Adrenal gland (tissue), 12 donors: ENCODE data around the gene MED12L. TPM values are rescaled to one million over a fixed set of nuclear protein-coding genes. Genes with fewer than 3 reads are reported as not detected.

ENCODE experiments used
- DNase-seq, 7 donors: peaks; one replicate each; pipeline ENCODE4 v3.0.0-alpha.2; 2019 to 2020
- H3K27ac ChIP-seq, 5 donors: fragments of 200-600 bp; sonication (generic) in 4 of 5; 1 replicate in 3 of 5; 2 replicates in 2 of 5; pipeline versions ENCODE4 v1.5.1 to v1.8.0; 2016 to 2020; ENCODE audit warnings: mild to moderate bottlenecking in 1 of 5
- H3K27me3 ChIP-seq: fragments of 200-600 bp; 2 replicates; pipeline ENCODE4 v1.8.0; 2021
- H3K36me3 ChIP-seq, 2 donors: fragments of 200-600 bp; replicated peaks in 1 of 2; 1 replicate in 1 of 2; 2 replicates in 1 of 2; pipeline versions ENCODE4 v1.5.1 to v1.8.0; 2018 to 2022
- H3K4me1 ChIP-seq, 2 donors: fragments of 200-600 bp; replicated peaks in 1 of 2; 1 replicate in 1 of 2; 2 replicates in 1 of 2; pipeline versions ENCODE4 v1.5.1 to v1.8.0; 2018 to 2021
- H3K4me3 ChIP-seq, 4 donors: fragments of 200-600 bp; sonication (generic) in 3 of 4; one replicate each; pipeline ENCODE4 v1.5.1; 2016 to 2018
- H3K9me3 ChIP-seq, 3 donors: fragments of 200-600 bp; sonication (generic) in 1 of 3; replicated peaks in 1 of 3; 1 replicate in 2 of 3; 2 replicates in 1 of 3; pipeline versions ENCODE4 v1.5.1 to v1.8.0; 2016 to 2021
- POLR2A ChIP-seq, 2 donors: fragments of 450-650 bp; IDR thresholded peaks; one replicate each; pipeline ENCODE4 v1.6.1; 2017; ENCODE audit warnings: antibody characterized with exemption in 2 of 2, mild to moderate bottlenecking in 2 of 2, moderate library complexity in 1 of 2
- WGBS, 4 donors: extraction: QIAGEN DNeasy Blood & Tissue Kit in 2 of 4; methylation state at CpG; one replicate each; pipeline versions ENCODE4 v1.1.5 to v1.1.7; 2013 to 2017; 5-methylcytosine and 5-hydroxymethylcytosine counted together
- intact Hi-C, 2 donors: fragments of 100-400 bp; cut with DNase I; formaldehyde crosslinking; loops; one replicate each; pipeline versions ENCODE4 v1.14.1 to v1.15.0; 2022 to 2023
- polyA plus RNA-seq, 3 donors: library from polyadenylated mRNA; stranded (reverse); fragments of 200-250 nt in 2 of 3; fragments of 350-450 nt in 1 of 3; fragmentation: Illumina TruSeq in 1 of 3; extraction: RNeasy Lipid Tissue Mini Kit (QIAGEN cat#74804) in 1 of 3; gene quantifications; one replicate each; pipeline ENCODE4 v1.2.3, GENCODE V29; 2013 to 2014
- total RNA-seq, 9 donors: library from RNA; depleted of rRNA in 4 of 9; stranded (reverse); fragments of >200 nt in 4 of 9; fragments of 120-200 nt in 1 of 9; fragmentation: NEBNext Ultra II Directional in 1 of 9; extraction: Animal tissue kit (Norgen Biotek cat#: 25700) in 1 of 9; gene quantifications; one replicate each; pipeline versions ENCODE4 v1.1.0 to v1.2.4, GENCODE V29; 2013 to 2023
- TF ChIP-seq, protein P1 (sequence below), 6 experiments: fragments of 450-650 bp in 4 of 6; fragments of 200-600 bp in 2 of 6; sonication (generic) in 1 of 6; IDR thresholded peaks; 1 replicate in 5 of 6; 2 replicates in 1 of 6; pipeline versions ENCODE4 v1.5.1 to v1.8.0; 2016 to 2021; ENCODE audit warnings: antibody characterized with exemption in 6 of 6, mild to moderate bottlenecking in 2 of 6, moderate library complexity in 1 of 6
- donor health status: healthy with polysubstance abuse.
- donor health status: Bipolar disorder and iron deficiency.
- donor health status: DM: yes; HTN: yes; CAD: no.
- donor health status: DM: no; HTN: no; CAD: no.
- donor health status: DM: no; HTN: no; CAD: no.
- donor health status: DM: yes; HTN: yes; CAD: no.

Gene MED12L
- total and polyA plus RNA-seq, 12 donors: 0.77 to 25.0 (median 6.3) TPM

- Histone ChIP-seq H3K27ac (no peak overlapping the region), H3K36me3 (no peaks in the 10 kb centered on the region), H3K4me1 (no peaks in the 10 kb centered on the region), H3K9me3 (no peaks in the 10 kb centered on the region), H3K27me3 (no peaks in the 10 kb centered on the region), H3K4me3 (no peak overlapping the region)
- no peak for DNase-seq
- 90 to 97% (median 94%) methylated on average over 2 of the region's 2 CpGs for WGBS, 4 donors
- TF ChIP-seq, protein P1, sequence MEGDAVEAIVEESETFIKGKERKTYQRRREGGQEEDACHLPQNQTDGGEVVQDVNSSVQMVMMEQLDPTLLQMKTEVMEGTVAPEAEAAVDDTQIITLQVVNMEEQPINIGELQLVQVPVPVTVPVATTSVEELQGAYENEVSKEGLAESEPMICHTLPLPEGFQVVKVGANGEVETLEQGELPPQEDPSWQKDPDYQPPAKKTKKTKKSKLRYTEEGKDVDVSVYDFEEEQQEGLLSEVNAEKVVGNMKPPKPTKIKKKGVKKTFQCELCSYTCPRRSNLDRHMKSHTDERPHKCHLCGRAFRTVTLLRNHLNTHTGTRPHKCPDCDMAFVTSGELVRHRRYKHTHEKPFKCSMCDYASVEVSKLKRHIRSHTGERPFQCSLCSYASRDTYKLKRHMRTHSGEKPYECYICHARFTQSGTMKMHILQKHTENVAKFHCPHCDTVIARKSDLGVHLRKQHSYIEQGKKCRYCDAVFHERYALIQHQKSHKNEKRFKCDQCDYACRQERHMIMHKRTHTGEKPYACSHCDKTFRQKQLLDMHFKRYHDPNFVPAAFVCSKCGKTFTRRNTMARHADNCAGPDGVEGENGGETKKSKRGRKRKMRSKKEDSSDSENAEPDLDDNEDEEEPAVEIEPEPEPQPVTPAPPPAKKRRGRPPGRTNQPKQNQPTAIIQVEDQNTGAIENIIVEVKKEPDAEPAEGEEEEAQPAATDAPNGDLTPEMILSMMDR (IDR thresholded peaks at IDR 0.05): no peak
- TF ChIP-seq POLR2A (IDR thresholded peaks at IDR 0.05): no peak
- intact Hi-C loops: no loop called here
Observed at GRCh38 chr3:151299006-151299405, 213.5 kb downstream of the MED12L start.

GRCh38 chr3:151300539-151300938 lies 215.1 kb downstream of the MED12L start:
- Histone ChIP-seq H3K4me1 (no peaks in the 10 kb centered on the region), H3K36me3 (no peaks in the 10 kb centered on the region), H3K4me3 (no peak overlapping the region), H3K9me3 (no peaks in the 10 kb centered on the region), H3K27ac (no peak overlapping the region), H3K27me3 (no peaks in the 10 kb centered on the region)
- DNase-seq: no peak
- WGBS, 4 donors: 81 to 92% (median 86%) methylated on average over 1 of the region's 1 CpG
- intact Hi-C loops: no loop called here
- TF ChIP-seq, protein P1 (IDR thresholded peaks at IDR 0.05): no peak
- no peak for TF ChIP-seq POLR2A (IDR thresholded peaks at IDR 0.05)

- no peak for DNase-seq
- no peak overlapping the region for H3K4me3 ChIP-seq
- no peaks in the 10 kb centered on the region for H3K27me3 ChIP-seq
- 83 to 93% (median 89%) methylated on average over 3 of the region's 3 CpGs for WGBS, 4 donors
- TF ChIP-seq, protein P1 (IDR thresholded peaks at IDR 0.05): no peak
- no peak for TF ChIP-seq POLR2A (IDR thresholded peaks at IDR 0.05)
- no peak overlapping the region for H3K27ac ChIP-seq
- intact Hi-C loops: no loop called here
- no peaks in the 10 kb centered on the region for H3K9me3 ChIP-seq
- no peaks in the 10 kb centered on the region for H3K4me1 ChIP-seq
- H3K36me3 ChIP-seq: no peaks in the 10 kb centered on the region
Observed at GRCh38 chr3:151301787-151302186, 216.3 kb downstream of the MED12L start.

DNA sequence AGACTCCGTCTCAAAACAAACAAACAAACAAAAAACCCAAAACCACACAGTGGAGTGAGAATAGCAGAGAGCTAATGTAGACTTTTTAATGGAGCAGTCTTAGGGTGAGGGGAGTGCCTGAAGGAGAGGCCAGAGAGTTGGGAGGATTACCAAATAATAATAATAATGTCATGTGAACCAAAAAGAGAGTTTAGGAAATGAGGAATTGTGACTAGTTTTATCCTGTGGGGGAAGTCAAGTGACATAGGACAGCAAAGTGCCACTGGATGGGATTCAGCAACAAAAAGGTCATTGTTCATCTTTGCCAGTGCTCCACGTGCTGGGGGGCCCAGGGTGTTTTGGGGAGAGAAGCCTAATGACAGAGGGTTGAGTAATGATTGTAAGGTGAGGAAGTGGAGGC lies 218.3 kb downstream of the MED12L start:
- Histone ChIP-seq H3K4me1 (no peaks in the 10 kb centered on the region), H3K36me3 (no peaks in the 10 kb centered on the region), H3K27me3 (no peaks in the 10 kb centered on the region), H3K9me3 (no peaks in the 10 kb centered on the region), H3K4me3 (no peak overlapping the region), H3K27ac (no peak overlapping the region)
- intact Hi-C loops: no loop called here
- no peak for TF ChIP-seq POLR2A (IDR thresholded peaks at IDR 0.05)
- TF ChIP-seq, protein P1 (IDR thresholded peaks at IDR 0.05): no peak
- DNase-seq: no peak
- 76 to 82% (median 80%) methylated on average over 2 of the region's 2 CpGs for WGBS, 4 donors
